Mesodermal cell (in vitro differentiated cells): Measurements from ENCODE around the gene TEAD3.

Experiments
- H3K27ac ChIP-seq: 2 replicates; pipeline ENCODE4 v1.7.0; 2013; ENCODE audit warnings: mild to moderate bottlenecking, low read depth, low read length, moderate library complexity; ENCODE audit not compliant: severe bottlenecking
- H3K36me3 ChIP-seq: 2 replicates; pipeline ENCODE4 v1.7.1; 2013; ENCODE audit warnings: mild to moderate bottlenecking, low read length, moderate library complexity; ENCODE audit not compliant: control insufficient read depth, insufficient read depth
- H3K4me1 ChIP-seq: one replicate; pipeline ENCODE4 v1.7.1; 2013; ENCODE audit warnings: mild to moderate bottlenecking, low read length; ENCODE audit not compliant: insufficient read depth, control insufficient read depth, poor library complexity, severe bottlenecking
- H3K4me3 ChIP-seq: 2 replicates; pipeline ENCODE4 v1.7.0; 2013; ENCODE audit warnings: low read length, control low read depth, mild to moderate bottlenecking; ENCODE audit not compliant: insufficient read depth, poor library complexity, severe bottlenecking; ENCODE audit errors: extremely low read depth
- H3K9me3 ChIP-seq: 2 replicates; pipeline ENCODE4 v1.7.1; 2013; ENCODE audit warnings: mild to moderate bottlenecking, low read length, moderate library complexity; ENCODE audit not compliant: control insufficient read depth
- WGBS, 2 experiments: methylation state at CpG; one replicate each; pipeline ENCODE4 v1.1.5; 2013; ENCODE audit warnings: missing lambda C conversion rate in 2 of 2; ENCODE audit not compliant: insufficient coverage in 2 of 2; 5-methylcytosine and 5-hydroxymethylcytosine counted together

TEAD3 gene

DNA sequence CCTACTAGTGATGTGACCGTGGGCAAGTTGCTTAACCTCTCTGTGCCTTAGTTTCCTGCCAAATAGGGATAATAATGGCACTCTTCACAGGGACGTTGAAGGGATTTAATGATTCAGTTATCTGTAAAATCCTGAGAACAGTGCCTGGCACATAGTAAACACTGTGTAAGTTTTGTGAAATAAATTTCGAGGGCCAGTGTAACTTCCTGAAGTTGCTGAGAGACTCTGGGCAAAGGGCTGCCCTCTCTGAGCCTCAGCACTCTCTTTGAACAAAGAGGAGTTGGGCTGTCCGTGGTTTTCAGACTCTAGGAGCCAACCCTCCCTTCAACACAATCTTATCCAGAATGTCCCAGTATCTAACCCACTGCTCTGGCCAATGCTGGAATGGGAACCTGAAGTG, 2.5 kb upstream of the TEAD3 start:
- H3K4me3 ChIP-seq = no peak overlapping the region
- WGBS, 2 experiments = 89 to 94% methylated on average over 3 to 4 of the region's 4 CpGs
- no peak overlapping the region for H3K27ac ChIP-seq
- H3K9me3 ChIP-seq = no peaks in the 10 kb centered on the region
- no peaks in the 10 kb centered on the region for H3K36me3 ChIP-seq
- peaks cover 30% of the 10 kb centered on the region for H3K4me1 ChIP-seq

DNA sequence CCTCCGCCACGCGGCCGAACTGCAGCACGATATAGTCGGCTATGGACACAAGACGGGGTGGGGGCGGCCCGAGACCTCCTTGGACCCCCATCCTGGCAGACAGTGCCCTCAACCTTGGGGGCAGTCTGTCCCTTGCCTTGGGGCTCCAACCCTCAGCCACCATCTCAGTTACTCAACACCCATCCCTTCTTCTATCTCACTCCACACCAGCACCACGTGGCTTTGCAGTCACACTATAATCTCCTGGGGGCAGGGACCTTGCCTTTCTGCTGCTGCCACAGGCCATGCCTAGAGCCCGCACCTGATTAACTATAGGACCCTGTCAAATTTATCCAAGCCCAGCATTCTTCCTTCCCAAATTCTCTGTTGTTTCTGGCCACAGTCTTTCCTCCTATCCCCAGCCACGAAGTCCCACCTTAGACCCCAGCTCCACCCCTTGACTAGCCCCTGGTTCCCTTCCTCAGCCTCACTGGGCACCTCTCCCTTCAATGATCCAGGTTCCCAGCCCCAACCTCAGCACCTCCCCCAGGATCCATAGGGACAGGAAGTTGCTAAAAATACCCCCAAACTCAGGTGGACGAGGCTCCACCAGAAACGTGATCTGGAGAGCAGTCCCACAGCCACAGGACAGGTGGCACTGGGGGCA, 1.7 kb upstream of the TEAD3 start:
- Histone ChIP-seq H3K36me3 (peaks cover 3% of the 10 kb centered on the region), H3K4me3 (peak overlapping the region; percentile 69), H3K27ac (no peak overlapping the region), H3K4me1 (peaks cover 38% of the 10 kb centered on the region), H3K9me3 (no peaks in the 10 kb centered on the region)
- 30 to 31% methylated on average over 12 to 14 of the region's 14 CpGs for WGBS, 2 experiments

DNA sequence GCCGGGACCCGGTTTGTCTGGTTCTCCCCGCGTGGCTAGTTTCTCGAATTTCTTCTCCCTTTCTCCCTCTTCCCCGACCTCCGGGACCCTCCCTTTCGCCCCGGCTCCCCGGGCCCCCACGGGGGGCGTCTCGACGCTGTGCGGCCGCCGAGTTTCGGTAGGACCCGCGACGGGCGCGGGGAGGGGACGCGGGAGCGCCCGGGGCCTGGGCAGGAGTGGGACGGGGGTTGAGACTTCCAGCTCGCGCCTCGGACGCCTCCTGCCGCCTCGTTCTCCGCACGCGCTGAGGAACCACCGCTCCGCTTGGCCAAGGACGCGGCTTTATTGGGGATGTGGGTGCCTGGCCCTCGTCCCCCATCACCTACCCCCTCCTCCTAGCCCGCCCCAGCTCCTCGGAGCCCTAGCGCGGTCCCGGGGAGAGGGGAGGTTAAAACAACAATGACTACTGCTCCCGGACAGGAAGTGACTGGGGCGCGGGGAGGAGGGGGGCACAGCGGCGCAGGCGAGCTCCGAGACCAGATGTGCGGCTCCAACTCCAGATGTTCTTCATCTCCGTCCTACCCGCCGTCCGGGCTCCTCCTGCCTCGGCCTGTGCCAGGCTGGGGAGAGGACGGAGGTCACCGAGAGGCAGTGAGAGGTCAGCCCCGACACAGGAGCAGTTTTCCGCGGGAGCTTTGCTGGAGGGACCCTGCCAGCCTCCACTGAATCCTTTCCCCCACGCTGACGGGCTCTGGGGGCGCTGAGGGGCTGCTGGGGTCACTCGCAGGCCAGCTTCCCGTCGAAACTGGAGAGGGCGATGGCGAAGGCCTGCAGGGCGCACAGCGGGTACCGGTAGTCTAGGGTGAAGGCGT, 917 bp upstream of the TEAD3 start:
- peak overlapping the region; percentile 69 for H3K4me3 ChIP-seq
- 3 to 4% methylated on average over 38 to 44 of the region's 77 CpGs for WGBS, 2 experiments
- peak overlapping the region; percentile 91 for H3K27ac ChIP-seq
- H3K4me1 ChIP-seq = peaks cover 45% of the 10 kb centered on the region
- peaks cover 10% of the 10 kb centered on the region for H3K36me3 ChIP-seq
- no peaks in the 10 kb centered on the region for H3K9me3 ChIP-seq

DNA sequence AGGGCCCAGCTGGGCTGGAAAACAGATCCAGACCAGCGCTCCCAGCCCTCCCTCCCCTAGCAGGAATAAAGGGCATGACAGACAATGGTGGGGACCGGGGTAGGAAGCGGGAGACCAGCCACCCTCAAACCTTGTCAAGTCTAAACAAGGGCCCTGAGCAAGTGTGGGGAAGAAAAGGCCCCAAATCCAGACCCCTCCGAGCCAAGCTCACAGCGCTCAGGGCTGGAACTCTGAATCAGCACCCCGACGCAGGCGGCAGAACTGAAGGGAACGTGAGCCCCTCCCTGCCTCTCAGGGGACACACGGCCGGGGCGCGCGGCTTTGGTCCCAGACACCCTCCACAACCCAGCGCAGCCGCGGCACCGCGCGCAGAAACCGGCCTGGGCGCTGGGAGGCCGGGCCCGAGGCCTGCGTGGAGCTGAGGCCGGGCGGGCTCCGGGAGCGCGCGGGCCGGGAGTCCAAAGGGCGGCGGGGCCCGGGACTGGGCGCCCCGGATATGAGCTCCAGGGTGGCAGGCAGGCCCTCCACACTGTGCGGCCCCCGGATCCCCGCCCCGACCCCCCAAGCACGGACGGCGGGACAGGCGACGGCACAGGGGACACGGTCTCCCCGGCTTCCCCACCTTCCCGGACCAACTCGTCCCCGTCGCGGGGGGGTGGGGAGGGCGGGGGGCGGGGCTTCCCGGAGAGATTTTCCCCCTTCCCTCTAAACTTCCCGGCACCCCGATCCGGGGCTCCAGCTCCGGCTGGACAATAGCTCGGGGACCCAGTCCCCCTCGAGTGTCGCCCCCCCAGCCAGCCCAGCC, 641 bp downstream of the TEAD3 start:
- Histone ChIP-seq H3K4me3 (peak overlapping the region; percentile 69), H3K27ac (peak overlapping the region; percentile 71), H3K4me1 (peaks cover 61% of the 10 kb centered on the region), H3K9me3 (no peaks in the 10 kb centered on the region), H3K36me3 (peaks cover 11% of the 10 kb centered on the region)
- WGBS, 2 experiments = 0% methylated on average over 24 to 49 of the region's 63 CpGs

DNA sequence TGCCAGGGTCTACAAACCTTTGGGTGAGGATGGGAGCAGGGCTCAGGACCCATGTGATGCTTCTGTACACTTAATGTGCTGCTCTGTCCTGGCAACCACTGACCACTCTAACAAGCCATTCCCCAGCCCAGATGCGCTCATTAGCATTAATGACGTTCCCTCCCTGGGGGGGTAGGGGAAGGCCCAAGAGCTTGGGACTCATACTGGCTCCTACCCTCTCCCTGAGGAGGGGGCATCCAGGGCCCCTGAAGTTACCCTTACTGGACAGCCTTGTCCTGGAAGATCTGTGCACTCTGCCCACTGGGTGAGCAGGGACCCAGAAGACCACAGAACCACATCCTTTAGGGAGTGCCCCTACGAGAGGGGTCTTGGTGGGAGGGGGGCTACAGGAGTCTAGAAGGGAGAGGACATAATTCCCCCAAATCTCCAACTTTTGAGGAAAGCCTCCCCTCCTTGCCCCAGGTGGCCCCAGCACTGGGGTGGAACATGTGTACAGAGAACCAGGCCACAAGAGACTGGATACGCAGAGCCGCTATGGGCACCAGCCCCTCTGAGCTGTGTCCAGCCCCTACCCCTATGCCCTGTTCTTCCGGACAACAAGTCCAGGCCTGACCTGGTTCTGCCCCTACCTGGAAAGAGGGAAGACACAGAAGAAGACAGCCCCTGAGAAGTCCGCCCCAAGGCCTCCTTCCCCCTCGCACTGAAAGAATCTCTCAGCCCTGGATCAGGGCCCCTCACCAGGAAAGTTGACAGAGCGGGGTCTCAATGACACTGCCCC, 1.4 kb downstream of the TEAD3 start:
- WGBS, 2 experiments = 53 to 68% methylated on average over 5 of the region's 9 CpGs
- Histone ChIP-seq H3K36me3 (peaks cover 11% of the 10 kb centered on the region), H3K27ac (peak overlapping the region; percentile 23), H3K9me3 (no peaks in the 10 kb centered on the region), H3K4me1 (peaks cover 64% of the 10 kb centered on the region), H3K4me3 (peak overlapping the region; percentile 69)

DNA sequence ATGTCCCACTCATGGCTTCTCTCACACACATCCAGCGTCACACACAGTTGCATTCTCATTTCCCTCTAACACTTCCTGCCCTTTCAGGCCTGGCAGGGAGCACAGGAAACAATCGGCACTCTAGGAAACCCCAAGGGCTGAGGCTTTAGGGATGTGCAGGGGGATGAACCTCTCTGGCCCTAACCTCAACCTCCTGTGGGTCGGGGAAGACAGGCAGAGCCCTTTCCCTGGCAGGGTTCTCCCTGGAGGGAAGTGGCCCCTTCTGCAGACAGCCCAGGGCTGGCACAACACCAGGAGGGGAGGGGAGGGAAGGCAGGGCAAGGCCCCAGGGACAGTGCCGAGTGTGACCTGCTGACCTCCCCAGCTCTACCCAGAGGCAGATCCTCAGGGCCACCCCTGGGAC, 2.7 kb downstream of the TEAD3 start:
- Histone ChIP-seq H3K27ac (peak overlapping the region; percentile 36), H3K4me3 (peak overlapping the region; percentile 1), H3K4me1 (peaks cover 74% of the 10 kb centered on the region), H3K9me3 (no peaks in the 10 kb centered on the region), H3K36me3 (peaks cover 11% of the 10 kb centered on the region)
- 7 to 47% methylated on average over 3 of the region's 4 CpGs for WGBS, 2 experiments

DNA sequence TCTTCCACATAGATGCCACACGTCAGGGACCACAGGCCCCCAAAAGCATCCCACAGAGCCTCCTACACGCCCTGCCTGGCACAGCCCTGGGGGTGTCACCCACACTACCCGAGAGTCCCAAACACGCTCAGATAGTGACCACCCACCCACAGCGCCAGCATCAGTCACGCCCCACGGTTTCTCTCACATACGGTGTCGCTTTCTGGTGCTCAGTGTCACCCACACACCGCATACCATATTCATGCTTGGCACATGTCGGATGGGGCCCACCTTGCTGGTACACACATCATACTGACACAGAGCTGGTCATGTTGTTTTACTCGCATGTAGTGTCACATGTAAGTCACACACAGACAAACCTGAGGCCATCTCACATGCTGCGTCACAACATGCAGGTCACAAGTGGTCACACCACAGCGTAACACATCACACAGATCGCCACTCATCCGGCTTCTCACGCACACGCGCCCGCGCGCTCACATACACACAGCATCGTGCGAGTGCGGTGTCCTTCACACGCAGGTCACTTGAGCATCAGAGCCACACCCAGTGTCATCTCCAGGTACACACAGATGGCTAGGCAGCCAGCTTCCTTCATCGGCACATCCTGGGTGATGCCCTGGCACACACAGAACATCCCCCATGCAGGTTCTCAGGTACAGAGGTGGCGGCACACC, 3.4 kb downstream of the TEAD3 start:
- 90 to 91% methylated on average over 27 to 28 of the region's 28 CpGs for WGBS, 2 experiments
- H3K4me3 ChIP-seq = no peak overlapping the region
- H3K9me3 ChIP-seq = no peaks in the 10 kb centered on the region
- H3K4me1 ChIP-seq = peaks cover 72% of the 10 kb centered on the region
- H3K36me3 ChIP-seq = peaks cover 11% of the 10 kb centered on the region
- H3K27ac ChIP-seq = no peak overlapping the region

DNA sequence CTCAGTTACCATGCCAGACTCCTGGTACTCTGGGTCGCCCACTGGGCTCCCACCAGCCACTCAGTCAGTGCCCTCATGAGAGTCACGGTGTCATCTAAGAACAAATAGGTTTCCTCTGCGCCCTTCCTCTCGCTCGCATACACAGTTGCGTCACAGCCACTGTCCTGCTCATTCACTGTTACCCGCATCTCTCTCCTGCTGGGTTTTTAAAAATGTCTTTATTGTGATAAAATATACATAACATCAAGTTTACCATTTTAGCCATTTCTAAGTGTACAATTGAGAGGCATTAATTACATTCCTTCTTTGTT, 4.0 kb downstream of the TEAD3 start:
- Histone ChIP-seq H3K27ac (peak overlapping the region; percentile 1), H3K4me1 (peaks cover 73% of the 10 kb centered on the region), H3K9me3 (no peaks in the 10 kb centered on the region), H3K36me3 (peaks cover 11% of the 10 kb centered on the region), H3K4me3 (no peak overlapping the region)
- WGBS, 2 experiments = 89 to 91% methylated on average over 5 to 6 of the region's 7 CpGs

DNA sequence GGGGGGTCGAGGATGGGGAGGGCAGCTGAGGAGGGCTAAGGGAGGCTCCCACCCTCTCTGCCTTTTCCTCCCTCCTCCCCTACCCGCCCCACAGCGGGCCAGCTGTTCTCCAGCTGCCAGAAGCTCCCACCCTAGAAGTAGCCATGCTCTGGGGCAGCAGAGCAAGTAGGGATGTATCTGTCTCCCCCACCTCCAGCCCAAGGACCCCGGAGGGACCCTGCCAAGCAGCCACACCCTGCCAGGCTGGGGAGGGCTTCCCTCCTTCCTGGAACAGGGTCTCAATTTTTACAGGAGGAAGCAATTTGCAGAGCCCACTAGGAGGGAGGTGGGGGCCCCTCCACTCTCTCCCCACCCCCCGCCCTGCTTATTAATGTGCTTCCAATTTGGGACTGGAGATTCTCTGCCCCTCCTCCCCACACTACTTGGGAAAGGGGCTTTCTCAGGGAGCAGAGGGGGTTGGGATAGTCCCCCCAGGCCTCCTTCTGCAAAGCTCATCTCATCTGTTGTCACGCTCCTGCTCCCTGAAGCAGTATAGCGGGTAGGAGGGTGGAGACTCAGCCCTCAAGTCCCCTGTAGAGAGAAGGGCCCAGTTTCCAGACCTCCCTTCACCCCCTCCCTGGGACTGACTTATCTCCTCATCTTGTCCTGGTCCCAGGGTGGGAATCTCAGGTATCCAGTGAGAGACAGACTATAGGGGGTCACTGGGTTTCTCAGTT, 4.5 kb downstream of the TEAD3 start:
- H3K9me3 ChIP-seq = no peaks in the 10 kb centered on the region
- 27% methylated on average over 2 of the region's 7 CpGs; no CpG with 5 or more reads in 1 of the 2 experiments for WGBS, 2 experiments
- H3K36me3 ChIP-seq = peaks cover 11% of the 10 kb centered on the region
- peaks cover 77% of the 10 kb centered on the region for H3K4me1 ChIP-seq
- H3K4me3 ChIP-seq = no peak overlapping the region
- peak overlapping the region; percentile 23 for H3K27ac ChIP-seq
